ENCODE measurements around the gene FLYWCH1. TPM values are rescaled to one million over a fixed set of nuclear protein-coding genes. Genes with fewer than 3 reads are reported as not detected.

Gene FLYWCH1
- total and polyA plus RNA-seq, 9 of the 15 experiments (the other 6 are each of a cell fraction or from before 2014, with no cell fraction given), result 0.18 to 33.6 (median 11.3) TPM

GRCh38 chr16:2927010-2927646, 15.4 kb downstream of the FLYWCH1 start (continued):
- TF ChIP-seq TEAD4 (IDR thresholded peaks at IDR 0.05; ENCODE audit: low read length), result 0 out of 2 replicates have a peak, but pooled peaks have one; percentile 17
- TF ChIP-seq TEAD4 (CRISPR knock-in tag; IDR thresholded peaks at IDR 0.05; ENCODE audit: borderline replicate concordance), result no peak
- TF ChIP-seq U2AF2 (optimal IDR thresholded peaks at IDR 0.05; ENCODE audit: low read depth, low read length), result no peak
- 0 out of 2 replicates have a peak, but pooled peaks have one; percentile 8 for TF ChIP-seq SMAD4 (CRISPR knock-in tag; conservative IDR thresholded peaks at IDR 0.05)
- peak; percentile 71; the same call in 1 of the 2 replicates for TF ChIP-seq XRCC5 (IDR thresholded peaks at IDR 0.05; ENCODE audit: low read depth, low read length)
- TF ChIP-seq ARID3A (IDR thresholded peaks at IDR 0.05; ENCODE audit: borderline replicate concordance, low read depth, low read length), result peak; percentile 92; the same call in 1 of the 2 replicates
- peak; percentile 30 for TF ChIP-seq ZFP36 (IDR thresholded peaks at IDR 0.05; ENCODE audit: low read depth, low read length, partially characterized antibody)
- TF ChIP-seq ZBTB1 (CRISPR knock-in tag; IDR thresholded peaks at IDR 0.05; ENCODE audit: borderline replicate concordance, low read depth), result no peak
- TF ChIP-seq NRF1 (conservative IDR thresholded peaks at IDR 0.05 in 1 of 2, IDR thresholded peaks at IDR 0.05 in 1 of 2), result 0 out of 4 replicates have a peak, but pooled peaks have one; percentile 8 to 16
- peak; percentile 71 for TF ChIP-seq MGA (IDR thresholded peaks at IDR 0.05)
- 0 out of 2 replicates have a peak, but pooled peaks have one; percentile 32 for TF ChIP-seq TRIM28 (IDR thresholded peaks at IDR 0.05)
- no peak for TF ChIP-seq NR2C2 (CRISPR knock-in tag; IDR thresholded peaks at IDR 0.05)
- TF ChIP-seq NR2C2 (tag; IDR thresholded peaks at IDR 0.05), result no peak
- no peak for TF ChIP-seq SUPT5H (IDR thresholded peaks at IDR 0.05)
- TF ChIP-seq RCOR1 (IDR thresholded peaks at IDR 0.05; ENCODE audit: borderline replicate concordance in 1 of 2, low read depth in 2 of 2, low read length in 2 of 2), result peak in 1 of 2 experiments; percentile 58; a peak in 2 of 4 replicates

Data from K562 (cell line).